Measurements from ENCODE around the gene RAE1. TPM values are rescaled to one million over a fixed set of nuclear protein-coding genes. Genes with fewer than 3 reads are reported as not detected.

RAE1 gene
- total RNA-seq, 1 experiment from 2014 or later = 34.5 TPM

Small RNAs within 50 kb of the gene (microRNA-seq; reads per million reads assigned to microRNA genes)
- gene MIR4325 (ENCODE audit: unreplicated experiment) = not detected

Other genes starting within 250 kb of the RAE1 start
- gene BMP7, start 84.6 kb upstream of the RAE1 start, total RNA-seq (2021; ENCODE audit: unreplicated experiment) = 11.5 TPM
- gene SPO11, start 21.5 kb upstream of the RAE1 start, total RNA-seq (2021; ENCODE audit: unreplicated experiment) = not detected
- 39.9 TPM for gene RBM38, start 40.1 kb downstream of the RAE1 start, total RNA-seq (2021; ENCODE audit: unreplicated experiment)
- gene CTCFL, start 173.9 kb downstream of the RAE1 start, total RNA-seq (2021; ENCODE audit: unreplicated experiment) = 0.05 TPM
- 0.21 TPM for gene PCK1, start 209.9 kb downstream of the RAE1 start, total RNA-seq (2021; ENCODE audit: unreplicated experiment)